HG02884 (cell line): ENCODE results near the gene WDR18.

Experiments
- ATAC-seq: cut with Tn5 transposase; IDR thresholded peaks from one replicate; pipeline ENCODE4 v1.9.1; 2021; ENCODE audit warnings: mild to moderate bottlenecking, moderate library complexity; ENCODE audit not compliant: unreplicated experiment

The WDR18 gene

DNA sequence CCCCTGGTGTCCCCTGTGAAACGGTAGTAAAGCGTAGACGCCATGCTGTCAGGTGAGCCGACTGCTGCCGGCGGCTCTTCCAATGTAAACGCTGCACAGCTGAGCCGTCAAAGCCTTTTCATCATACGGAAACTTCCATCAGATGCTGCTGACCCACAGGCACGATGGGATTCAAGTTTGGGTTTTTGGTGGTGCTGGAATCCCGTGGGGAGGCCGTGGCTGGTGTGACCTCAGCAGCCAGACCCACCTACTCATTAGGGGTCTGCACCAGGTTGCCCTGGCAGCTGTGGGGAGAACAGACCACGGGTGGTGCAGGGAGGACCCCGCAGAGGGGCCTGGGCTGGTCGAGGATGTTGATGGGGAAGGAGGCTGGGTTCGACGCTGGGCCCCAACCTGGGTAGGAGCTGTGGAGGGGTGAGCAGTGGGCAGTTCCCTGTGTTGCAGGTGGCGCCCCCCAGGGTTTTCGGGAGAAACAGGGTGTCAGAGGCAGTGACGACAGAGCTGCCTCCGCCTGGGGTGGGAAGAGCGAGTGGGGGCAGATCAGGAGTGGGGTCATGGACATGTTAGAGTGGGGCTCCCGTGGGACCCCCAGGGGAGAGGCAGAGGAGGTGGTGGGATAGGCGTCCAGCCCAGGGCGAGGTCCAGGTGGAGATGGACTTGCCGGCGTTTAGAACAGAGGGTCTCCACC, 22.7 kb downstream of the WDR18 start:
- no peak for ATAC-seq

- no peak for ATAC-seq
These were observed 23.5 kb downstream of the WDR18 start for GRCh38 chr19:1007399-1008251.

DNA sequence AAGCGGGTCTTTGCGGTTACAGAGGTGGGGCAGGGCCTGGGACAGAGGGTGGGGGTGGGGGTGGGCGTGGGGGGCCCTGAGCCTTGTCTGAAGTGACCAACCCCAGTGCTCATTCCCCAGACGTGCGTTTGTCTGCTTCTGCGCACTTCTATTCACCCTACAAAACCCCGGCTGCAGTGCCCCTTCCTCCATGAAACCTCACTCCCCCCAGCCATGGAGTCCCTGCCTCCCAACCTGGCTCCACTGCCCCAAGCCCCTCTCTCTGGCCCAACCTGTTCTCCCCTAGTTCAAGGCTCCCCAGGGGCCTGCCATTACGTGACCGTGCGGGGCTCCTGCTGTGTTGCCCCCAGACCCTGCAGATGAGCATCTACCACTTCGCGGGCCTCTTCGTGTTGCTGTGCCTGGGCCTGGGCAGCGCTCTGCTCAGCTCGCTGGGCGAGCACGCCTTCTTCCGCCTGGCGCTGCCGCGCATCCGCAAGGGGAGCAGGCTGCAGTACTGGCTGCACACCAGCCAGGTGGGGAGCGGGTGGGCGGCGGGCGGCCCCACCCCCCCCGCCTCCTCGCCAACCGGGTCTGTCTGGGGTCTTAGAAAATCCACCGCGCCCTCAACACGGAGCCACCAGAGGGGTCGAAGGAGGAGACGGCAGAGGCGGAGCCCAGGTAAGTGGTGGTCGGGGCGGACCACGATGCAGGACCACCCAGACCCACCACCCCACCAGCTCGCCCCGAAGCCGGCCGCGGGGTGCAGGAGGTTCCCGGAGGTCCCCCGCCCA, 24.3 kb downstream of the WDR18 start:
- ATAC-seq, result no peak

DNA sequence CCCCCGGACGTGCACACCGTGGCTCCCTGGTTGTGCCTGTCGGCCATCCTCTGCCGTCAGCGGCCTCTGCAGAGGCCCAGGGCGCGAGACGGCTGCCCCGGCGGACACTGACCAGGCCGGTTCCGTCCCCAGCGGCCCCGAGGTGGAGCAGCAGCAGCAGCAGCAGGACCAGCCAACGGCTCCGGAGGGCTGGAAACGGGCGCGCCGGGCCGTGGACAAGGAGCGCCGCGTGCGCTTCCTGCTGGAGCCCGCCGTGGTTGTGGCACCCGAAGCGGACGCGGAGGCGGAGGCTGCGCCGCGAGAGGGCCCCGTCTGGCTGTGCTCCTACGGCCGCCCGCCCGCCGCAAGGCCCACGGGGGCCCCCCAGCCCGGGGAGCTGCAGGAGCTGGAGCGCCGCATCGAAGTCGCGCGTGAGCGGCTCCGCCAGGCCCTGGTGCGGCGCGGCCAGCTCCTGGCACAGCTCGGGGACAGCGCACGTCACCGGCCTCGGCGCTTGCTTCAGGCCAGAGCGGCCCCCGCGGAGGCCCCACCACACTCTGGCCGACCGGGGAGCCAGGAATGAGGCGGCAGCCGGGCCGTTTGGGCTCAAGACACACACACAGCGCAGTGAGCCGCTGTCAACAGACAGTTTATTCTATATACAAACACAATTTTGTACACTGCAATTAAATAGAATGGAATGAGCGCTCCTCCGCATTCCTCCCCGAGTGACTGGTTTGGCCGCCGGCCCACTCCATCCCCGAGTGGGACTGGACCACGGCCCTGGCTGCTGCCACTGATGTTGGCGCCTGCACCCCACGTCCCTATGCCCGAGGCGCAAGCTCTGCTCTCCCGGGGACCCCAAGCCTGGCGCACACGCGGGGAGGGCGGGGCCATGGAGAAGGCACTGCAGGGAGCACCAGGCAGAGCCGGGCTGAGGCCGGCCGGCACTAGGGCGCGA, 25.2 kb downstream of the WDR18 start:
- no peak for ATAC-seq

- no peak for ATAC-seq
These were observed 25.9 kb downstream of the WDR18 start for GRCh38 chr19:1009981-1010538.

DNA sequence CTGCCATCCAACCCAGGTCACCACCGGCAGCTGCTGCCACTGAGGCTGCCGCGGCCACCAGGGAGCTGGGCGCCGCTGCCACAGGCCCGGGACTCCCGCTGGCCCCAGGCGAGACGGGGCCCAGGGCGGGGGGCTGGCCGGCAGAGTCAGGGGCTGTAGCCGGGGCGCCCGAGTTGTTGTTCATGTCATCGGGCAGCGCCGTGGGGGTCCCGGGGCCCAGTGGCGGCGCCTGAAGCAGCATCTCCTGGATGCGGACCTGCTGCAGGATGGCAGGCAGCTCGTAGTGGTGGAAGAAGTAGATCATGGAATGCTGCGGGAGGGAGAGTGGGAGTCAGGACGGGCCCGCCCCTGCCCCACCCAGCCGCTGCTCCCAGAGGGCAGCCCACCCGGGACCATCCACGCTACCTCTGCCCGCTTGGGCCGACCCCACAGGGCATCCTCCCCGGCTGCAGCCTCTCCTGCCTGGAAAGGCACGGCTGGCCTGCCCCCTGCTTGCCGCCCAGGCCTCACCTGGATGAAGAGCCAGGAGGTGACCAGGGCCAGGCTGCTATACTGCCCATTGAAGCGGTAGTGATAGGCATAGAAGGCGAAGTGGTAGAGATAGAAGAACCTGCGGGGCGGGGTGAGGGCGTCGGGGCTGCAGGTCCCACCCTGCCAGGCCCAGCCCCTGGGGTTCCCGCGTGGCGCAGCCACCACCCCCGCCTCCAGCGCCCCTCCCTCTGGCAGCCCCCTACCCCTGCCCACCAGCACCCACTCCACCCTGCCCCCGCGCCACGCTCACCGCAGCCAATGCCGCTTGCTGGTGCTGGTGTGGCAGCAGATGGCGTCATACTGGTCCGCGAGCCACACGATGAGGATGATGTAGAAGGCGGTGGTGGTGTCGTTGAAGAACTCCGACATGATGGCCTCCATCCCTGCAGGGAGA, 26.7 kb downstream of the WDR18 start:
- ATAC-seq, result no peak

DNA sequence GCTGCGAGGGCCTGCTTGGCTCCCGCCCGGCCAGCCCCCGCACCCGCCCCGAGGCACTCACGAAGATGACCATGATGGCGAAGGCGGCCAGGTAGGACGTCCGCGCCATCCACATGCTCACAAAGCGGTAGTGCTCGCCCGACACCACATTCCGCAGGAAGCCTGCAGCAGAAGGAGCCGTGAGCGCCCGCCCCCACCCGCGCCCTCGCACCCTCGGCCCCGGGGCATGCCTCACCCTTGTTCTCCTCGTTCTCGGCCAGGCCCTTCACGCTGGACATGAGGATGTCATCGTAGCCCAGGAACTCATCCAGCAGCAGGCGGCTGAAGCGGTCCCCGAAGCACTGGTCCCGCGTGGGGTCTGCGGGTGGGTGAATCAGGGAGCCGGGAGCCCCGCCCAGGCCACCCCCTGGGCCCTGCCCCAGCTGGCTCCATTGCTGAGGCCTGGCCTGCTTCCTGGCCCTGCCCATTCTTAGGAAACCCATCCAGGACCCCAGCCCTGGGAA, 27.7 kb downstream of the WDR18 start:
- no peak for ATAC-seq

DNA sequence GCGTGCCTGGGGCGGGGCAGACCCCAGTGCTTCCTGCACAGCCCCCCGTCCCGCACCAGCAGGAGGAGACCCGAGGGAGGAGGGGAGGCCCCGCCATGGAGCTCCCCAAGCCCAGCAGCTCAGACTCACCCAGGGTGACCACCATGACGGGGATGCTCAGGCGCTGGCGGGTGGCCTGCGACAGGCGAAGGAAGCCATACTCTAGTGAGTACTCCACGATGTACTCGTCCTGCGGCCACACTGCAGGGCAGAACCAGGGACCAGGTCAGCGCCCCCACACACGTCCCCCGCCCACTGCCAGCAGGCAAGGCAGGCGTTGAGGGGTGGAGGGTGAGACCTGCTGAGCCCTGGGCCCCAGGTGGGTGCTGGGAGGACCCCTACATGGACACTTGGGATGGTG, 28.2 kb downstream of the WDR18 start:
- no peak for ATAC-seq

GRCh38 chr19:1013218-1013617, 29.1 kb downstream of the WDR18 start:
- no peak for ATAC-seq

DNA sequence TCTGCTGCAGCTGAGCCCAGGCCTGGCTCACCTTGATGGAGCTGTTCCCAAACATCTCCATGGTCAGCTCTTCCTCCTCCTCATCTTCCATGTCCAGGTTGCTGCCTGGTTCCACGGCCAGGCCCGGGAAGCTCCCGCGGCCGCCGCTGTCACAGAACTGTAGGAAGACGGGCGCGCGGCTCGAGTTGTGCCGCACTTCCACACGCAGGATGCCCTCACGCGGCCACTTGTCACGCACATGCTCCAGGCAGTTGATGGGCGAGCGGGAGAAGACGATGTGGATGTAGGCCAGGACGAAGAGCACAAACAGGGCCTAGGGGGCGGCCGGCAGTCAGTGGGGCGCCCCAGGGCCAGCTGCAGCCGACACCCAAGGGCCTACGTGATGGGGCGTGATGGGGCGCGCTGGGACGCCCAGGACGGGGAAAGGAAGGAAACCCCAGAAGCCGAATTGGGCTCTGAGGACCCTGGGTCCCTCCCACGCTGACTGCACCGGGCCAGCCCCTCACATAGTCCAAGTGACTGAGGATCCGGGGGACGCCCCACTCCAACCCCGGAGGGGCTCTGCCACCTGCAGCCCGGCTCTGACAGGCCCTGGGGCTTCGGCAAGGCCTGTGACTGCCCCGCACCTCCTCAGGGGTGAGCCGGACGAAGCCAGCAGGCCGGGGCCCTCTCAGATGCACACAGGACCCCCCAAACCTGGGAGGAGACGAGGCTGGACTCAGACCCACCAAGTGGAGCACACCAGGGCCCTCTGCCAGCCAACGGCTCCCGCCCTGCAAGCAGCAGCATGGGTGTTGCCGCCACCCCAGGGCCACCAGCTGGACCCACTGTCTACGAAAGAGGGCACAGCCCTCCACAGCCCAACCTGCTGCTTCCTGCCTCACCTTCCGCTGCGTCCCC, 30.3 kb downstream of the WDR18 start:
- no peak for ATAC-seq

- no peak for ATAC-seq
These were observed 31.1 kb downstream of the WDR18 start for GRCh38 chr19:1015061-1015781.

- no peak for ATAC-seq
These were observed 31.9 kb downstream of the WDR18 start for GRCh38 chr19:1015782-1016646.

DNA sequence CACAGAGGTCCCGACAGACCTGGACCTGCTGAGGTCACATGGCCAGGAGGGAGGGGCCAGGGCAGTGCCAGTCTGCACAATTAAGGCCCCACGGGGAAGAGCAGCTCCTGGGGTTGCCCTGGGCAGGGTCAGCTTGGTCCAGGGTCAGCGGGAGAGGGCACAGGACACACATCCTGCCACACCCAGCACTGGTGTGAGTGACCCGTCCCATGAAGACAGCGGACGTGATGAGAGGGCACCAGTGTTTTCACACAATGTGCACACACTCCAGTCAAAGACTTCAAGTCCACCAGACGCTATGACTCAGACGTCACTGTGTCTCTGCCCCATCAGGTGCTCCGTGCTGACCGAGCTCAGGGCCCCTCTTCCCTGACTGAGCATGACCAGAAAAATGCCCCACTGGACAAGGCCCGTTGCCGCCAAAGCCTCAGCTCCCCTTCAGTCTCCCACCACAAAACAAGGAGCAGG, 32.5 kb downstream of the WDR18 start:
- no peak for ATAC-seq

- ATAC-seq, result no peak
These were observed 33.2 kb downstream of the WDR18 start for GRCh38 chr19:1017115-1017905.

DNA sequence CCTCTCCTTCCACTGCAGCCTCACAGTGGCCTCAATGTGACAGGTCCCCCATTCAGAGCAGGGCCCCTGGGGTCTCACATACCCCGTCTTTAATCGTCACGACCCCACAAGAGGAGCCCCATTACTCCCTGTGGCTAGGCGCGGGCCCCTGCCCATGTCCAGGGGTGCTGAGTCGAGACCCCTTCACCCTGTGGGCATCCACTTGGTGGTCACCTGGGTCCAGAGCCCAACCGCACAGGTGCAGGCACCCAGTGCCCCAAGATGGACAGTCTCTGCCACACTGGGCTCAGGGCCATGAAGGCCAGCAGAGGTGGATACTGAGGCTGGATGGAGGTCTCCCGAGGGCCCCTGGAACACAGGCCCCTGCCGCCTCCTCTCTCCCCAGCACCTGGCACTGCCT, 33.8 kb downstream of the WDR18 start:
- no peak for ATAC-seq
